ENCODE results near the gene PCYT1A. TPM values are rescaled to one million over a fixed set of nuclear protein-coding genes. Genes with fewer than 3 reads are reported as not detected.

The PCYT1A gene
- total RNA-seq, 2 experiments from 2014 or later: 53.2 to 57.3 TPM

Other genes starting within 250 kb of the PCYT1A start
- gene TFRC, start 205.6 kb downstream of the PCYT1A start, total RNA-seq: 100 to 1,000 TPM; 282 to 298 TPM
- not detected for gene ZDHHC19, start 76.3 kb downstream of the PCYT1A start, total RNA-seq
- gene SLC51A, start 71.2 kb downstream of the PCYT1A start, total RNA-seq: not detected
- 10 to 100 TPM; 12.0 to 21.1 TPM for gene DYNLT2B, start 30.5 kb upstream of the PCYT1A start, total RNA-seq
- gene TM4SF19, start 50.7 kb upstream of the PCYT1A start, total RNA-seq: not detected
- 10 to 100 TPM; 43.5 to 45.1 TPM for gene UBXN7, start 144.7 kb upstream of the PCYT1A start, total RNA-seq
- gene RNF168, start 216.0 kb upstream of the PCYT1A start, total RNA-seq: 10 to 100 TPM; 35.2 to 39.3 TPM
- gene SMCO1, start 227.6 kb upstream of the PCYT1A start, total RNA-seq: under 1 TPM in 1 of 2 experiments, not detected in 1; 0.13 TPM